NCI-H2107 treated with DMSO at 0.1 percent for 48 hours (cell line): ENCODE measurements around the gene STS.
"Not testable (repeated sequence)": the region's sequence is repeated elsewhere in the genome, so short reads cannot be mapped to it uniquely, and the experiment has no call there.

Source experiments
- DNase-seq: peaks from one replicate; lab custom pipeline; 2025; ENCODE audit not compliant: unreplicated experiment; lab: John Stamatoyannopoulos, UW

Gene STS

DNA sequence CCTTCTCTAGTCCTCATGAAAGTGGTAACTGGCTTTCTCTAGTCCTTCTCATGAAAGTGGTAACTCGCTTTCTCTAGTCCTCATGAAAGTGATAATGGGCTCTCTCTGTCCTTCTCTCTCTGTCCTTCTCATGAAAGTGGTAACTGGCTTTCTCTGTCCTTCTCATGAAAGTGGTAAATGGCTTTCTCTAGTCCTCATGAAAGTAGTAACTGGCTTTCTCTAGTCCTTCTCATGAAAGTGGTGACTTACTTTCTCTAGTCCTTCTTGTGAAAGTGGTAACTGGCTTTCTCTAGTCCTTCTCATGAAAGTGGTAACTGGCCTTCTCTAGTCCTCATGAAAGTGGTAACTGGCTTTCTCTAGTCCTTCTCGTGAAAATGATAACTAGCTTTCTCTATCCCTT lies 31.3 kb downstream of the STS start:
- not testable (repeated sequence) for DNase-seq

DNA sequence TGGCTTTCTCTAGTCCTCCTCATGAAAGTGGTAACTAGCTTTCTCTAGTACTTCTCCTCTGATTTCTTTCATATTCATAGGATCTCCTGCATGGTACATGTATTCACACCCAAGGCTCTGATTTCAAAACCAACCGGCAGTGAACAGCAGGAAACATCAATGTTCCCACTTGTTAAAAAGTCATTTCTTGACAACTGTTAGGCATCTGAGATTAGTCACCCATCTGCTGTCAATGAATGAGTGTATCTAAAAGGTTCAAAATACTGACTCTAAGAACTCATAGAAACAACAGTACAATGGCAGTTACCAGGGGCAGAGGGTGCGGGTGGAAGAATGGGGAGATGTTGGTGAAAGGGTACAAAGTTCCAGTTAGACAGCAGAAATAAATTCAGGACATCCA lies 31.9 kb downstream of the STS start:
- no peak for DNase-seq

DNA sequence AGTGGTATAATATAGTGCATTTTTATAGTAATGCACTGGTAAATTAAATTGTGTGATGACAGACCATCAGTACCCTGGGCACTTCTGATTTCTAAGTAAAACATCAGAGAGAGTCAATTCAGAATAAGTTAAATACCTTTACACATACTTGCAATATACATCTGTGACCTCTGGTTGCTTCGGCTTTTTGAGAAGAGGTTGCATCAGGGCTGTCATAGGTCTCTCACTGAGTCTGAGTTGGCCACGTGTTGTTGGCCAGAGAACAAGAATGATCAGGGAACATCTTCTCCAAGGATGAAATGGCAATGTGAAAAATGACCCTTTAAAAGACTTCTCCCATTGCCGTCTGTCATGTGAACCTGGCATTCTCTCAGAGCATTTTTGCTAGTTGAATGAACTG lies 37.3 kb downstream of the STS start:
- no peak for DNase-seq

- no peak for DNase-seq
These were observed 41.2 kb downstream of the STS start for GRCh38 chrX:7188672-7189071.

GRCh38 chrX:7190157-7190556 lies 42.6 kb downstream of the STS start:
- peak; percentile 7 for DNase-seq

GRCh38 chrX:7191681-7192110 lies 44.2 kb downstream of the STS start:
- DNase-seq, result no peak

DNA sequence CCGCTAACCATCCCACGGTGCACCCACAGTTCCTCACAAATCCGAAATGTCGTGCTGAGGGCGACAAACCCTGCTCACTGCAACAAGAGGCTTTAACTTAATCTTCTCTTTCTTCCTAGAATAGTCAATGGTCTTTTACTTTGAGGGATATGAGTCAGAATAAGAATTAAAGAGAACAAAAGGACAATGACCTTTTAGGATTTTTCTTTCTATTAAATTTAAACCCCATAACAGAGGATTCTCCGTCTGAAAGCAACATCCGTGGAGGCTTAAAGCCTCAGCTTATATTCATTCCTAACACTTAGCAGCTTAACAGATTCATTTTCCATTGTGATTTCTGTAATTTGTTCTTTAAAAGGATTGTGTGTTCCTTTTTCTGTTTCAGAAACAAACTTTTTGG lies 45.4 kb downstream of the STS start:
- DNase-seq, result no peak

- no peak for DNase-seq
These were observed 47.1 kb downstream of the STS start for GRCh38 chrX:7194606-7195005.
